Measurements from ENCODE around the gene PPP1R3A.

GRCh38 chr7:113936982-113937381, 18.2 kb upstream of the PPP1R3A start:
- TF ChIP-seq CHD4 (IDR thresholded peaks at IDR 0.05; ENCODE audit: borderline replicate concordance) (no peak), REST (IDR thresholded peaks at IDR 0.05) (no peak), TP53 (CRISPR knock-in tag; IDR thresholded peaks at IDR 0.05) (no peak), CTCF (IDR thresholded peaks at IDR 0.05) (no peak), ZC3H11A (IDR thresholded peaks at IDR 0.05) (no peak), CEBPB (IDR thresholded peaks at IDR 0.05) (no peak), FOSL2 (IDR thresholded peaks at IDR 0.05) (no peak), FOSL2 (CRISPR knock-in tag; IDR thresholded peaks at IDR 0.05) (no peak), BCL3 (IDR thresholded peaks at IDR 0.05) (no peak), FOSB (CRISPR knock-in tag; IDR thresholded peaks at IDR 0.05) (no peak), USF2 (IDR thresholded peaks at IDR 0.05) (no peak), POLR2A (IDR thresholded peaks at IDR 0.05; ENCODE audit: low read length) (no peak)

Measured in A549 (cell line).